Measurements from ENCODE around the gene ACTN1.

ACTN1 gene

GRCh38 chr14:68908201-68908600 is 70.9 kb downstream of the ACTN1 start:
- FAIRE-seq: no peak

- FAIRE-seq: no peak
These were observed 72.7 kb downstream of the ACTN1 start for GRCh38 chr14:68906439-68906838.

GRCh38 chr14:68905107-68905895 is 73.8 kb downstream of the ACTN1 start:
- FAIRE-seq: no peak

GRCh38 chr14:68902357-68902756 is 76.7 kb downstream of the ACTN1 start:
- FAIRE-seq: no peak

GRCh38 chr14:68899033-68899603 is 80.0 kb downstream of the ACTN1 start:
- FAIRE-seq: no peak

GRCh38 chr14:68898248-68899032 is 80.7 kb downstream of the ACTN1 start:
- FAIRE-seq: no peak

GRCh38 chr14:68897559-68898155 is 81.4 kb downstream of the ACTN1 start:
- no peak for FAIRE-seq

- no peak for FAIRE-seq
These were observed 83.0 kb downstream of the ACTN1 start for GRCh38 chr14:68896132-68896531.

GRCh38 chr14:68894802-68895703 is 84.0 kb downstream of the ACTN1 start:
- FAIRE-seq: no peak

- no peak for FAIRE-seq
These were observed 85.0 kb downstream of the ACTN1 start for GRCh38 chr14:68894123-68894522.

GRCh38 chr14:68893566-68893965 is 85.5 kb downstream of the ACTN1 start:
- FAIRE-seq: no peak

GRCh38 chr14:68892961-68893360 is 86.1 kb downstream of the ACTN1 start:
- no peak for FAIRE-seq

GRCh38 chr14:68891851-68892660 is 87.0 kb downstream of the ACTN1 start:
- FAIRE-seq: no peak

GRCh38 chr14:68890173-68890931 is 88.8 kb downstream of the ACTN1 start:
- no peak for FAIRE-seq

- no peak for FAIRE-seq
These were observed 90.2 kb downstream of the ACTN1 start for GRCh38 chr14:68888883-68889282.

- FAIRE-seq: no peak
These were observed 90.9 kb downstream of the ACTN1 start for GRCh38 chr14:68888025-68888850.

GRCh38 chr14:68886109-68886434 is 93.0 kb downstream of the ACTN1 start:
- FAIRE-seq: no peak

- FAIRE-seq: no peak
These were observed 93.6 kb downstream of the ACTN1 start for GRCh38 chr14:68885226-68886108.

Measured in endometrium (tissue), 2 donors.